Hepatocyte (in vitro differentiated cells): ENCODE data around the gene DUOXA1. TPM values are rescaled to one million over a fixed set of nuclear protein-coding genes. Genes with fewer than 3 reads are reported as not detected.

Source experiments
- DNase-seq: peaks from one replicate; pipeline ENCODE4 v3.0.0-alpha.2; 2016; ENCODE audit warnings: low spot score
- H2AFZ ChIP-seq: fragments of 200-600 bp; sonication (generic); 2 replicates; pipeline ENCODE4 v1.6.0; 2016; ENCODE audit warnings: antibody characterized with exemption, mild to moderate bottlenecking
- H3K27ac ChIP-seq: fragments of 200-600 bp; sonication (generic); 2 replicates; pipeline ENCODE4 v1.5.1; 2016; ENCODE audit warnings: mild to moderate bottlenecking
- H3K27me3 ChIP-seq: fragments of 200-600 bp; sonication (generic); 2 replicates; pipeline ENCODE4 v1.6.1; 2016
- H3K36me3 ChIP-seq: fragments of 200-600 bp; sonication (generic); replicated peaks from 2 replicates; pipeline ENCODE4 v1.5.1; 2016; ENCODE audit warnings: low read depth; ENCODE audit not compliant: insufficient read depth
- H3K4me1 ChIP-seq: fragments of 200-600 bp; sonication (generic); 2 replicates; pipeline ENCODE4 v1.5.1; 2016; ENCODE audit warnings: mild to moderate bottlenecking, moderate library complexity; ENCODE audit not compliant: insufficient read depth
- H3K4me2 ChIP-seq: fragments of 200-600 bp; sonication (generic); 2 replicates; pipeline ENCODE4 v1.6.0; 2016
- H3K4me3 ChIP-seq: fragments of 200-600 bp; sonication (generic); 2 replicates; pipeline ENCODE4 v1.5.1; 2016; ENCODE audit warnings: mild to moderate bottlenecking
- H3K79me2 ChIP-seq: fragments of 200-600 bp; sonication (generic); 2 replicates; pipeline ENCODE4 v1.6.0; 2017; ENCODE audit warnings: mild to moderate bottlenecking
- H3K9me2 ChIP-seq: fragments of 200-600 bp; sonication (generic); replicated peaks from 2 replicates; pipeline ENCODE4 v1.6.0; 2017; ENCODE audit warnings: mild to moderate bottlenecking; ENCODE audit not compliant: insufficient read depth
- H3K9me3 ChIP-seq: fragments of 200-600 bp; sonication (generic); 2 replicates; pipeline ENCODE4 v1.5.1; 2016; ENCODE audit warnings: low read depth, mild to moderate bottlenecking
- H4K20me1 ChIP-seq: fragments of 200-600 bp; sonication (generic); 2 replicates; pipeline ENCODE4 v1.6.0; 2016; ENCODE audit warnings: mild to moderate bottlenecking; ENCODE audit not compliant: insufficient read depth, poor library complexity, severe bottlenecking
- EZH2 ChIP-seq: fragments of 200-600 bp; sonication (generic); IDR thresholded peaks from 2 replicates; pipeline ENCODE4 v1.6.1; 2016; ENCODE audit warnings: antibody characterized with exemption, mild to moderate bottlenecking, borderline replicate concordance
- EZH2phosphoT487 ChIP-seq: fragments of 200-600 bp; sonication (generic); IDR thresholded peaks from one replicate; pipeline ENCODE4 v1.6.1; 2018; ENCODE audit warnings: antibody characterized with exemption, mild to moderate bottlenecking, low read depth, moderate library complexity; ENCODE audit not compliant: unreplicated experiment, severe bottlenecking
- WGBS: methylation state at CpG from one replicate; pipeline ENCODE4 v1.1.6; 2016; ENCODE audit warnings: low lambda C conversion rate; ENCODE audit errors: missing lambda C conversion rate; 5-methylcytosine and 5-hydroxymethylcytosine counted together
- polyA plus RNA-seq: library from polyadenylated mRNA; unstranded; fragments of >200 nt; fragmentation: Nextera tagmentation; extraction: Ambion mirVana; gene quantifications from 2 replicates; pipeline ENCODE4 v1.2.1, GENCODE V29; 2016
- total RNA-seq: library from RNA; depleted of rRNA; stranded (reverse); fragments of >200 nt; gene quantifications from 2 replicates; pipeline ENCODE4 v1.2.3, GENCODE V29; 2014
- TF ChIP-seq, protein P1 (sequence below): fragments of 200-600 bp; sonication (generic); IDR thresholded peaks from 2 replicates; pipeline ENCODE4 v1.5.1; 2016; ENCODE audit warnings: antibody characterized with exemption, mild to moderate bottlenecking; ENCODE audit not compliant: poor library complexity

Gene DUOXA1
- total and polyA plus RNA-seq, 2 experiments from 2014 or later, result 10.9 to 15.2 TPM

DNA sequence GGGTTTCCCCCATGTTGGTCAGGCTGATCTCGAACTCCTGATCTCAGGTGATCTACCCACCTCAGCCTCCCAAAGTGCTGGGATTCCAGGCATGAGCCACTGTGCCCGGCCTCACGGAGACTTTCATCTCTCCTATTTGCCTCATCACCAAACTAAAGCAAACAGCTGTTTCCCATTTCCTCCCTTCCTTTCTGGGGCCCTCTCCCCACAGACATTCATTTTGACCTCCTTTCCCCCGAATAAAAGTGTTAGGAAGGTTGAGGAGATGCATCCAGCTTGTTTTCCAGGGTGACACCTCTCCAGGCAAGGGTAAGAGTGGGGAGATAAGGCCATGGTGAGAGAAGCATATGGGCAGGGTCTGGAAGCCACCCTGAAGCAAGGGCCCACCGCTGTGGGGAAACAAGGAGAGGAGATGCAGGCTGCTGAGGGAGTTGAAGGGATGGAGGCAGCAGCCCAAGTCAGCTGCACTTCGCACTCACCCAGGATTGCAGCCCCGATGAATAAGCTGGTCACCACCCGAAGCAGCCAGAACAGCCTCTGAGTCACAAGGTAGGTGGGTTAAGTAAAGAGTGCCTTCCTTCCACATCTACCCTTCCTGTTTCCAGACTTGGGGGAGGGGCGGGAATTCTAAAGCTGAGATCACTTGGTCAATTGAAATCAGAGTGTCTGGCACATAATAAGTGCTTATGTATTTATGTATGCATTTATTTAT, 7.8 kb downstream of the DUOXA1 start:
- H3K4me2 ChIP-seq, result no peak overlapping the region
- peaks cover 3% of the 10 kb centered on the region for H3K4me1 ChIP-seq
- H2AFZ ChIP-seq, result no peak overlapping the region
- H3K9me3 ChIP-seq, result no peaks in the 10 kb centered on the region
- DNase-seq, result peak; percentile 74
- WGBS, result 53% methylated on average over 9 of the region's 9 CpGs
- TF ChIP-seq EZH2 (no peak), EZH2phosphoT487 (no peak)
- TF ChIP-seq, protein P1, sequence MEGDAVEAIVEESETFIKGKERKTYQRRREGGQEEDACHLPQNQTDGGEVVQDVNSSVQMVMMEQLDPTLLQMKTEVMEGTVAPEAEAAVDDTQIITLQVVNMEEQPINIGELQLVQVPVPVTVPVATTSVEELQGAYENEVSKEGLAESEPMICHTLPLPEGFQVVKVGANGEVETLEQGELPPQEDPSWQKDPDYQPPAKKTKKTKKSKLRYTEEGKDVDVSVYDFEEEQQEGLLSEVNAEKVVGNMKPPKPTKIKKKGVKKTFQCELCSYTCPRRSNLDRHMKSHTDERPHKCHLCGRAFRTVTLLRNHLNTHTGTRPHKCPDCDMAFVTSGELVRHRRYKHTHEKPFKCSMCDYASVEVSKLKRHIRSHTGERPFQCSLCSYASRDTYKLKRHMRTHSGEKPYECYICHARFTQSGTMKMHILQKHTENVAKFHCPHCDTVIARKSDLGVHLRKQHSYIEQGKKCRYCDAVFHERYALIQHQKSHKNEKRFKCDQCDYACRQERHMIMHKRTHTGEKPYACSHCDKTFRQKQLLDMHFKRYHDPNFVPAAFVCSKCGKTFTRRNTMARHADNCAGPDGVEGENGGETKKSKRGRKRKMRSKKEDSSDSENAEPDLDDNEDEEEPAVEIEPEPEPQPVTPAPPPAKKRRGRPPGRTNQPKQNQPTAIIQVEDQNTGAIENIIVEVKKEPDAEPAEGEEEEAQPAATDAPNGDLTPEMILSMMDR, result no peak
- H4K20me1 ChIP-seq, result no peaks in the 10 kb centered on the region
- no peaks in the 10 kb centered on the region for H3K36me3 ChIP-seq
- H3K79me2 ChIP-seq, result no peaks in the 10 kb centered on the region
- peaks cover 28% of the 10 kb centered on the region for H3K27me3 ChIP-seq
- H3K27ac ChIP-seq, result peak overlapping the region; percentile 54
- H3K9me2 ChIP-seq, result no peaks in the 10 kb centered on the region
- H3K4me3 ChIP-seq, result no peak overlapping the region

GRCh38 chr15:45121020-45121419, 8.7 kb downstream of the DUOXA1 start:
- Histone ChIP-seq H3K4me1 (peaks cover 3% of the 10 kb centered on the region), H3K79me2 (no peaks in the 10 kb centered on the region), H4K20me1 (no peaks in the 10 kb centered on the region), H3K27me3 (peaks cover 33% of the 10 kb centered on the region), H3K36me3 (no peaks in the 10 kb centered on the region), H3K27ac (no peak overlapping the region), H3K4me3 (no peak overlapping the region), H3K9me2 (no peaks in the 10 kb centered on the region), H3K9me3 (no peaks in the 10 kb centered on the region), H3K4me2 (no peak overlapping the region), H2AFZ (no peak overlapping the region)
- TF ChIP-seq, protein P1, result no peak
- TF ChIP-seq EZH2 (no peak), EZH2phosphoT487 (no peak)
- 94% methylated on average over 3 of the region's 3 CpGs for WGBS
- DNase-seq, result no peak

DNA sequence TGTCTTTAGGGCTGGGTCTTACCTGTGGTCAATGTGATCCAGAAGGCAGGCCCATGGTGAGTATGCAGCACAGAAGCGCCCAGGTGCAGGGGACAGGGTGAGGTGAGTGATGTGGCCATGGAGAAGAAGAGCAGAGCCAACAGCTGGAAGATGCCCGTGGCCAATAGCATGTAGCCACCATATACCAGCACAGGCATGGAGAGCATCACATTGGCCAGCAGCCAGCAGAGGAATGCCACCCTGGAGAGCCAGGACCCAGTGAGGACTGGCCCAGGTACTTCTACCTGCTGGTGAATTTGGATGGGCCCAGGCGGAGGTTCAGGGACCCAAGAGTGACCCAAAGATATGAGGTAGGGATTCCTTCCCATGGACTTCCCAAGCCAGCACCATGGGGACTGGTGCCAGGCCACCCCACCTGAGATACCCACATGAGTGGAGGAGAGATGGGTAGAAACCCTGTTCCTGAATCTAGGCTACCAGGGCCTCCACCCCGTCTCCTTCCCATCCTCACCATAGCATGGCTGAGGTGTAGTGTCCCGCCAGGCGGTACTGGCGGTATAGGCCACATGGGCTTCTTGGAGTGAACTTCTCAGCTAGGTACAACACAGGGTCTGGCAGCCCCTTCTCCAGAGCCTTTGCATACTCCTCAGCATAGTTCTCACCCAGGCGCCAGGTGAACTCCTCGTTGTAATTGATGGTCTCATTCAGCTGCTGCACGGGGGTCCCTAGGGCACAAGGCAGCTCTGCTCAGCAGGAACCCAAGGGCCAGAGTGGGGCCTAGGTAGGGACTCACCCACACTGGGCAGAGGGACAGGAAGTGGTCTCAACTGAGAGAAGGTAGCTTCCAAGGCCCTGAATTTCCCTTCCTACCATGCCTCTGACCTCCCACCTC, 9.4 kb downstream of the DUOXA1 start:
- Histone ChIP-seq H3K4me1 (peaks cover 3% of the 10 kb centered on the region), H2AFZ (no peak overlapping the region), H3K4me3 (no peak overlapping the region), H3K27ac (no peak overlapping the region), H4K20me1 (no peaks in the 10 kb centered on the region), H3K36me3 (no peaks in the 10 kb centered on the region), H3K9me3 (no peaks in the 10 kb centered on the region), H3K79me2 (no peaks in the 10 kb centered on the region), H3K4me2 (no peak overlapping the region), H3K9me2 (no peaks in the 10 kb centered on the region), H3K27me3 (peaks cover 33% of the 10 kb centered on the region)
- no peak for TF ChIP-seq EZH2phosphoT487
- TF ChIP-seq, protein P1, result no peak
- no peak for TF ChIP-seq EZH2
- DNase-seq, result no peak
- 97% methylated on average over 10 of the region's 10 CpGs for WGBS
